GM12873 (cell line): ENCODE results near the gene NLRP1.

Experiments
- TF ChIP-seq, protein P1 (sequence below): IDR thresholded peaks from 2 replicates; pipeline ENCODE4 v1.5.1; 2012; ENCODE audit warnings: low read depth, mild to moderate bottlenecking, moderate library complexity, low read length, control low read depth; ENCODE audit not compliant: insufficient read depth; ENCODE audit errors: missing control alignments

NLRP1 gene

DNA sequence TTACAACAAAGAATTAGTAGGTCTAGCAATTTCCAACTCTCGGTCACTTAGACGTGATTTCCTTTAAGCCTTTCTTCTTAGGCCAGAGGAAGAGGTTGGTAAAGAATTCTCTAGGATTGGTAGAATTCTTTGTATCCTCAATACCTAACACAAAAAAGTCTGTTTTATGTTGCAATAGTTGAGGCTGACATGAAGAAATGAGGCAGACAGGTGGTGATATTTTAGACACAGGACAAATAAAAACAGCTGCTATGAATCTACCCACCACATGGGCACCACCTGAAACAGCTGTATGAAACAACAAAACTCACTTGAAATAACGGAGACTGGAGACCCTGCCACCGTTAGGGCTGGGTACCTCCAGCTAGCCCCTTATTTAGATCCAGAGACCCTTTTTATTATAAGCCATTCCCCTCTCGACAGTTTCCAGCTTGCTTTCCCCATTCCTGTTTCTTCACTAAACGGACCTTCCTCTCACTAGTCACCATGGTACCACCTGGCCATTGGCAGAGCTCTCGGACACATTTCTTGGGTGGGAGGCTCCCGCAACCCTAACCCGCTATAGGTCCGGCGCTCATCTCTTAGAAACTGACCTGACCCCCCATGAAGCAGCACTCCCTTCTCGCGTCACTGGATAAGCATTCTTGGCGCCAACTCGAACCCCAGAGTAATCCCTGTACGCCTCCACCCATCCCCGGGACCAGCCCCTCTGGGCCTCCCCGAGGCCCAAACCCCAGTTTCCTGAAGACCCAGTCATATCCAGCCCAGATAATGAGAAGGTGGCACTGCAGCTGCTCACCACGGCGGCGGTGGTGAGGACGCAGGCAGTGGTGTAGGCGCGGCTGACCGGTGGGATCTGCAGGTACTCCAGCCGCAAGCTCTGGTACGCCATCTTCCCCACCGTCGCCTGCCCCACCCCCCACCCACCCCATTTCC, 98.8 kb downstream of the NLRP1 start, which contains the start of gene DERL2:
TSS of gene DERL2 (minus strand) at position 909 of the 936 bp plus-strand sequence. CDS start at position 892, 17 bp downstream.
- TF ChIP-seq, protein P1, sequence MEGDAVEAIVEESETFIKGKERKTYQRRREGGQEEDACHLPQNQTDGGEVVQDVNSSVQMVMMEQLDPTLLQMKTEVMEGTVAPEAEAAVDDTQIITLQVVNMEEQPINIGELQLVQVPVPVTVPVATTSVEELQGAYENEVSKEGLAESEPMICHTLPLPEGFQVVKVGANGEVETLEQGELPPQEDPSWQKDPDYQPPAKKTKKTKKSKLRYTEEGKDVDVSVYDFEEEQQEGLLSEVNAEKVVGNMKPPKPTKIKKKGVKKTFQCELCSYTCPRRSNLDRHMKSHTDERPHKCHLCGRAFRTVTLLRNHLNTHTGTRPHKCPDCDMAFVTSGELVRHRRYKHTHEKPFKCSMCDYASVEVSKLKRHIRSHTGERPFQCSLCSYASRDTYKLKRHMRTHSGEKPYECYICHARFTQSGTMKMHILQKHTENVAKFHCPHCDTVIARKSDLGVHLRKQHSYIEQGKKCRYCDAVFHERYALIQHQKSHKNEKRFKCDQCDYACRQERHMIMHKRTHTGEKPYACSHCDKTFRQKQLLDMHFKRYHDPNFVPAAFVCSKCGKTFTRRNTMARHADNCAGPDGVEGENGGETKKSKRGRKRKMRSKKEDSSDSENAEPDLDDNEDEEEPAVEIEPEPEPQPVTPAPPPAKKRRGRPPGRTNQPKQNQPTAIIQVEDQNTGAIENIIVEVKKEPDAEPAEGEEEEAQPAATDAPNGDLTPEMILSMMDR, result no peak

DNA sequence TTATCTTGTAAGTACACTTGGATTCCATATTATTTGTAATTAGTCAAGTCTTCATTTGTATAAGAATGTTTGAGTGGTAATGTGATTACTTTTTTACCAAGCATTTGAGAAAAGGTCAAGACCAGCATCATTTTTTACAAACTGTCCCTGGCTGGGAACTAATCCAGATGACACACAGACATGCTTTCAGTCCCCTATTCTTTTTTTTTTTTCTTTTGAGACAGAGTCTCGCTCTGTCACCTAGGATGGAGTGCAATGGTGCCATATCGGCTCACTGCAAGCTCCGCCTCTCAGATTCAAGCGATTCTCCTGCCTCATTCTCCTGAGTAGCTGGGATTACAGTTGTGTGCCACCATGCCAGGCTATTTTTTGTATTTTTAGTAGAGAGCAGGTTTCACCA, 102.9 kb downstream of the NLRP1 start:
- TF ChIP-seq, protein P1, result no peak

DNA sequence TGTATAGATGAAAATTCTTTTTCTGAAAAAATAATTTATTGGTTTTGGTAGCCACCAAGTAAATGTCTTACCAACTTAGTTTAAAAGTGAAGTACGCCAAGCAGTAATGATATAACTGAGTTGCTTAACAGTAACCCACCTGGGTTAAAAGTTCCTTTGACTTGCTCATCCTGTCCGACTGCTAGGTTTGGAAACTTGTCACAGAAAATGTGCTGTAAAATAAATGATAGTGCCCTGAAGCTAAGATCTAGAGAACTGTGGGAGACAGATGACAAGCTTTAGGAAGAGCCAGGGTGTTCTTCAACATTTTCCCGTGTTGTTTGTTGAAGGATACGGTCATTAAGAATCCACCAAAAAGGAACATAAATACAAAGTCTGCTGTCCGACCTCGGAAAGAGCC, 103.3 kb downstream of the NLRP1 start:
- TF ChIP-seq, protein P1, result no peak

DNA sequence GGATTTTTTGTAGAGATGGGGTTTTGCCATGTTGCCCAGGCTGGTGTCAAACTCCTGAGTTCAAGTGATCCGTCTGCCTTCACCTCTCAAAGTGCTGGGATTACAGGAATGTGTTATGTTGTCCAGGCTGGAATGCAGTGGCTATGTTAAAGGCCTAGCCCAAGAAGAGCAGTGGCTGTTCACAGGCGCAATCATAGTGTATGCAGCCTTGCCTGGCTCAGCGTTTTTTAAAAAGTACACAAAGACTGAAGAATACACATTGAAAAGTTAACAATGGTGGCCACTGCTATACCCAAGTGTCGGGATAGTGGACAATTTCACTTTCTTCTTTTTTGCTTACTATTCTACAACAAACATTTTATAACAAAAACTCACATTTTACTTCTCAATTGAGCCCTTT, 105.3 kb downstream of the NLRP1 start:
- TF ChIP-seq, protein P1, result no peak

DNA sequence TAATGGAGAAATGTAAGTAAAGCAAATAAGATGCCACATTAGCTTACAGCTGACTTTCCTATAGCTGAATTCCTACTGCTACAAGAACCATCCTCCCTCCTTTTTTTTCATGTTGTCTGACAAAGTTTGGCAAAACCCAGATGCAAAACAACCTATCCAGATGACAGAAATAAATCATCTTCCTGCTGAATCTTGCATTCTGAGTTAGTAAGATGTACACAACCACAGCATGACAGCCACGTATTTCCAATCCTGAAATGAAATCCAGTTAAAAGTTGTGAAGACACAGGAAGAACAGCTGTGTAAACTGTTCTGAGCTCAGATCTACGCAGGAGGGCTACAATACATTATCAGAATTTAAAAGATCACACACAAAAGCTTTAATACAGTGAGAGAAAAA, 110.4 kb downstream of the NLRP1 start:
- TF ChIP-seq, protein P1, result no peak

DNA sequence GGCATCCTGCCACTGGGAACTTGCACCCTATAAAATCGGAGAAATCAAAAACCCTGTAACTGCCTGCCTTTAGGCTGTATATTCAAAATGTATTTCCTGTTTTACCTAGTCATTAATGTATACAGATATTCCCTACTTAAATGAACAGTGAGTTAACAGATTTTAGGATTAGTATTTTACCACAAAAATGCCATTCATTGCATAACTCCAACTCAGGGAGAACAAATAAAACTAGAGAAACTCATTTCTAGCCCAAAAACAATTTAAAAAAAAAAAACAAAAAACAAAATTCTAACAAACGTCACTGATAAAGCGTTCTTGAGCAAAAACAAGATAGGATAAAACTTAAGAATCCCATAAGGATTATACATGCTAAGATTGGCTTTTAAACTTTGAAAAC, 111.8 kb downstream of the NLRP1 start:
- TF ChIP-seq, protein P1, result no peak

DNA sequence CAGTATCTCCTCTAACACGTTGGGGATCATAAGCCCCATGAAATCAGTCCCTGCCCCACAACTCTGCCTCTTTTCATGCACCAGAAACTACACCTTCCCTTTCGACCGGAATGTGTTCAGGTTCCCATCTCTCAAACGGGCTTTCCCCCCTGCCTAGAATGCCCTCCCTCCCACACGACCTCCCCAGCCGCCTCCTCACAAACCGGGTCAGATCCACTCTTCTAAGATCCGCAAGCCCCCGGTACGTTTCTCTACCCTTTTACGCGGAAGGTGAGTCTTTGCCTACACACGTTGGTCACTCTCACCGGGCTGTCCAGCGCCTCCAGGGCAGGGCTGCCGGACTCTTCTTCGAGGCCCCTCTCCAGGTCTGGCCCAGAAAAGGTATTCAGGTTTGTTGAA, 116.2 kb downstream of the NLRP1 start:
- TF ChIP-seq, protein P1, result no peak
